HG03558 (cell line): ENCODE results near the gene FAM200B.

Experiments used
- ATAC-seq: cut with Tn5 transposase; IDR thresholded peaks from one replicate; pipeline ENCODE4 v1.9.1; 2021; ENCODE audit warnings: moderate number of reproducible peaks; ENCODE audit not compliant: unreplicated experiment; ENCODE audit errors: extremely low read depth

Gene FAM200B

GRCh38 chr4:15694431-15694830, 12.8 kb downstream of the FAM200B start:
- ATAC-seq: no peak

- ATAC-seq: no peak
These were observed 13.6 kb downstream of the FAM200B start for GRCh38 chr4:15695240-15695699.

DNA sequence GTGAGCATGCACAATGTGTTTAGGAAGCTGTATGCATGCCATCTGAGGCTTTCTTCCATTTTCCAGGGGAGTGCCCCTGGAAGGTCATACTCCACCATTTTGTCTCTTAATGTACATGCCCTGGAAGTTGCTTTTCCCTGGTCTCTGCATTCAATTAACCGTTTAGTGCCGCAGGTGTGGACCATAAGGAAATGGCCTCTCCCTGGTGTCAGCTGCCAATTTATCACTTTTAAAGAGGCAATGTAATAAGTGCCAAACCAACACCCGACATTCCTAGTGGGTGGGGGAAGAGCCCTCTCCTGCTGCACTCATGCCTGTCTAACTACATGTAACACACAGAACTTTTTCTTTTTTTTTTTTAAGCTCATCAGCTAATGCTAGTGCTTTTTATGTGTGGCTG, 14.1 kb downstream of the FAM200B start:
- ATAC-seq: no peak

DNA sequence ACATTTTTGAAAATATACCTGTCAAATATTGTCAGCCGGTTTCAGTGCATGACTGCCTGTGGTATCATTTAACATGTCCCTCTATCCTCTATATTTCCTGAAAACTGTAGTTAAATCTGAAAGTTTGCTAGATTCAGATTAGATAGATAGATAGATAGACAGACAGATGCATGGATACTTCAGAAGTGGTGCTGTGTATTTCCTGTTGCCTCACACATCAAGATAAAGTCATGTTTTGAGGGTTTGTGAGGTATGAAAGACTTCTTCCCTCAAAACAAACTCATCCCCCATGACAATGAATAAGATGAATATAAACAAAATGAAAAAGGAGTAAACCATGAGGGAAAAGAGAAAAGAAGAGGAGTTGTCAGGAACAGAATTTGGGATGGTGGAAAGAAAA, 15.2 kb downstream of the FAM200B start:
- no peak for ATAC-seq

DNA sequence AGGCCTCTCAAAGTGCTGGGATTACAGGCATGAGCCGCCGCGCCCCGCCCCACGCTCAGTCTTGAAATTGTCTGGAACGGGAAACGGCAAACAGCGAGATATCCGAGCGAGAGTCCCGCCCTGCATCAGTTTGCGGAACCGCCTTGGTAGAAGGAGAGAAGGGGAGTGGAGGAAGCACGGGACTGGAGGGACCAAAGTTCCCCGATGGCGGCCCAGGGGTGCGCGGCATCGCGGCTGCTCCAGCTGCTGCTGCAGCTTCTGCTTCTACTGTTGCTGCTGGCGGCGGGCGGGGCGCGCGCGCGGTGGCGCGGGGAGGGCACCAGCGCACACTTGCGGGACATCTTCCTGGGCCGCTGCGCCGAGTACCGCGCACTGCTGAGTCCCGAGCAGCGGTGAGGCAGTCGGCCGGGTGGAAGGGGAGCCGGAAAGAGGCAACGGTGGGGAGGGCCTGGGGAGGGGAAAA, 21.3 kb downstream of the FAM200B start, which contains the start of gene BST1:
BST1 (plus strand) TSS at position 125 of the 463 bp plus-strand sequence; CDS start at position 205, 80 bp downstream.
- no peak for ATAC-seq

DNA sequence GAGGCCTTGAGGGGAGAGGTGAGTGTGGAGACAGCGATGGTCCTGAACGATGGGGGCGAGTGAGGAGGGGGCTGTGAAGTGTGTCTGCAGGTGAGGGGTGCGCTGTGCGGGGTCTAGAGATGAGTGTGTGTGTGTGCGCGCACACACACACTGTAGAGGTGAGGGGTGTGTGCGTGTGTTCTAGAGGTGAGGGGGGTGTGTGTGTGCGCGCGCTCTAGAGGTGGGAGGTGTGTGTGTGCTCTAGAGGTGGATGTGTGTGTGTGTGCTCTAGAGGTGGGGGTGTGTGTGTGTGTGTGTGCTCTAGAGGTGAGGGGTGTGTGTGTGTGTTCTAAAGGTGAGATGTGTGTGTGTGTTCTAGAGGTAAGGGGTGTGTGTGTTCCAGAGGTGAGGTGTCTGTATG, 21.8 kb downstream of the FAM200B start:
- ATAC-seq: no peak

DNA sequence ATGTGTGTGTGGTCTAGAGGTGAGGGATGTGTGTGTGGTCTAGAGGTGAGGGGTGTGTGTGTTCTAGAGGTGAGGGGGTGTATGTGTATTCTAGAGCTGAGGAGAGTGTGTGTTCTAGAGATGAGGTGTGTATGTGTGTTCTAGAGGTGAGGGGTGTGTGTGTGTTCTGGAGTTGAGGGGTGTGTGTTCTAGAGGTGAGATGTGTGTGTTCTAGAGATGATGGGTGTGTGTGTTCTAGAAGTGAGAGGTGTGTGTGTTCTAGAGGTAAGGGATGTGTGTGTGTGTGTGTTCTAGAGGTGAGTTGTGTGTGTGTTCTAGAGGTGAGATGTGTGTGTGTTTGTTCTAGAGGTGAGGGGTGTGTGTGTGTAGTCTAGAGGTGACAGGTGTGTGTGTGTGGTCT, 22.5 kb downstream of the FAM200B start:
- no peak for ATAC-seq

DNA sequence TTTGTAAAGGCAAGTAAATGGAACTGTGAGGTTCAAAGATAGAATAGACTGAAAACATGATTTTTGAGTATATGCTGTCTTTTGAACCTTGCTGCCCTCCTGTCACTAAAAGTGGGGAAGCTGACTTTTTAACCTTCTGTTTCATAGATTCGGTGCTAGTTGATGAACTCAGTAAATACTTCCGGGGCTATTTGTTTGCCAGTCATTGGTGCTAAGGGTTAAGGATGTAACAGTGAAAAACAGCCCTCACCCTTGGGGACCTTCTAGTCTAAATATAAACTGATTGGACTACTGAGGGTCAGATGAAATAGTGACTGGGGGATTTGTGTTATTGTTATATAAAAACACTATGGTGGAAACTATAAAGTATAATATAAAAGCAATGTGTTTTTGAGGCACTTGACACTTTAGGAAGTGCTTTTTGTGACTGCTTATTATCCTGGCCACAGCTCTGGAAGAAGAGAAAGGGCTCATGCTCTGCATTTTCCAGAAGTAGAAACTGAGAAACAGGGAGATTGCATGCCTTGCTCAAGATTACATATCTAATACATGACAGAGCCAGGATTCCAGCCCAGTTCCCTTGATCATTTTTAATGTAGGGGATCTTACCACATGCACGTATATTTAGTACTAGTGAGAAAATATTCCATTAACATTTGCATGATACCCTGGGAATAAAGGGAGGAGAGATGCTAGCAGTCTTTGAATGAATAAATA, 25.2 kb downstream of the FAM200B start:
- ATAC-seq: no peak

DNA sequence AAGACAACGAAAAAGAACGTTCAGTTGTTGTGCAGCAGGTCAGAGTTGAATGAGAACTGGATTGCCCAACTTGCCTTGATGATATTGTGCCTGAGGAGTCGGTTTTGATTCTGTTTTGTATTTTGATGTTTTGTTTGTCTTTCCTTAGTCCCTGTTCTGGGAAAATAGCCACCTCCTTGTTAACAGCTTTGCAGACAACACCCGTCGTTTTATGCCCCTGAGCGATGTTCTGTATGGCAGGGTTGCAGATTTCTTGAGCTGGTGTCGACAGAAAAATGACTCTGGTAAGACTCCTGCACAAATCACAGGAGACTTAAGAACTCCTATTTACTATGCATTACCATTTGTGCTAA, 25.7 kb downstream of the FAM200B start:
- ATAC-seq: no peak

DNA sequence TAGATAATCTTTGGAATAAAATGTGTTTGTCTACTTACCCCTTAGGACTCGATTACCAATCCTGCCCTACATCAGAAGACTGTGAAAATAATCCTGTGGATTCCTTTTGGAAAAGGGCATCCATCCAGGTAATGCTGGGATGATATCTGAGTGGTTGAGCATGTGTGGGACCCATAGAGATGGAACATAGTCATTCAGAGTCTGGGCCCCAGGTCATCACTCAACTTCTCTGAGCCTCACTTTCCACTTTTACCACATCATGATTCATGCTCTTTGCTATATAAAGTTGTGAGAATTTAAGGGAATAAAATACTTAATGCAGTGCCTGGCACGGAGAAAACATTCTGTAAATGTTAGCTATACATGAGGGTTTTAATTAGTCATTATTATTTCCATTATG, 30.1 kb downstream of the FAM200B start:
- no peak for ATAC-seq

- no peak for ATAC-seq
These were observed 30.6 kb downstream of the FAM200B start for GRCh38 chr4:15712214-15712613.

DNA sequence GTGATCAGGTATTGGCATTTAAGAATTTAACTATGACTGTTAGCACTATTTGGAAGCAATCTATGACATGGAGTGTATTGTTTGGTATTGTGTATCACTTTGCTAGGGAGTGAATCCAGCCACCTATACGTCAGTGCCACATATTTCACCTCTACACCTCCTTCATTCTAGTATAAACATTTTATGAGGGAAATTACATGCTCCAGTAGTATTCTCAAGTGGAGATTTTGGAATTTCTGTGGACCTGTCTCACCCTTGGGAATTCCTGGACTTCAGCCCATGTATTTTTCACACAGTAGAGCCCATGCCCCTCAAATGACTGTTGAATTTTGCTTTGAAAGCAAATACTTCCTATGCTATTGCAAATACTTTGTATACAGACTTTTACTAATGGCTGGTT, 32.5 kb downstream of the FAM200B start:
- no peak for ATAC-seq

DNA sequence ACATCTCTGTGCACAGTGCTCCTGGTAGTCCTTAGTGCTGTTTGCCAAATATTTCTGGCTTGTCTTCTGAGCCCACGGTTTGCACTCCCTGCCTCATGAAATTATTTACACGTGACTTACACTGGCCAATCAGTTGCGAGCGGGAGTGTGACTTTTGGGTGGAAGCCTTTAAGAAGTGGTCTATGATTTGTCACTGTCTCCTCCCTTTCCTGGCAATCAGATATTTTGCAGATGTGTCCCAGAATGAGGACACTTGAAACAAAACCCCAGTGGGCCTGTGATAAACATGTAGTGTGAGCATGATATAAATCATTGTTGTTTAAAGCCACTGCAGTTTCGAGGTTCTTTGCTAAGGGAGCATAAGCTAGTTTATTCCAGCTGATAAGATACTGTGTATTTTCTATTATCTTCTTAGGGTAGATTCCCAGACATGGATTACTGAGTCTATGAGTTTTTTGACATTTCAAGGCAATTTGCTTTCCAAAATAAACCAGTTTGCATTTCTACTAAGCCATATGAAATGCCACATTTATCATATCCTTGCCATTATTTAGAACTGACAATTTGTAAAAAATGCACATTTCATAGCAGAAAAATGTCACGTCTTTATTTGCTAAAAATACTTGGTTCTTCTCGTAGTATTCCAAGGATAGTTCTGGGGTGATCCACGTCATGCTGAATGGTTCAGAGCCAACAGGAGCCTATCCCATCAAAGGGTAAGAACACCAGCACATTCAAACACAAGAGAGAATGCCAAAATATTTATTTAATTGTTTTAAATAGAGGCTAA, 33.2 kb downstream of the FAM200B start:
- ATAC-seq: no peak

GRCh38 chr4:15716115-15716514, 34.5 kb downstream of the FAM200B start:
- no peak for ATAC-seq

DNA sequence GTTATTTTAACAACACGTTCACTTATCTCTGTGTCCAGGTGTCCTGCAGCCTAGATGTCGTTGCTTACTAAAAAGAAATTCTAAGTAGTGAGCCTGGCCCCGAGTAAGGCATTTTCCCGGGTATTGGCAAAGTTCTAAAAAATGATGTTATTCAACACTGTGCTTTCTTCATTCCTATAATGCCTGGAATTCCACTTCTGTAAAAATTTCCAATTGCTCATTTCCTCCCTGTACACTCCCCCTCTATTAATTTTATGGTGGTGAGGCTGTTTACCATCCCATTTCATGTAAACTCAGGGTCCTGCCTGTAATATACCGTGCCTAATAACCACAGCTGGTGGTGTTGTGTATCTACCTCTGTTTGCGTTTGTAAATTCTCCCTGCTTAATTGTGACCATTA, 35.5 kb downstream of the FAM200B start:
- no peak for ATAC-seq

DNA sequence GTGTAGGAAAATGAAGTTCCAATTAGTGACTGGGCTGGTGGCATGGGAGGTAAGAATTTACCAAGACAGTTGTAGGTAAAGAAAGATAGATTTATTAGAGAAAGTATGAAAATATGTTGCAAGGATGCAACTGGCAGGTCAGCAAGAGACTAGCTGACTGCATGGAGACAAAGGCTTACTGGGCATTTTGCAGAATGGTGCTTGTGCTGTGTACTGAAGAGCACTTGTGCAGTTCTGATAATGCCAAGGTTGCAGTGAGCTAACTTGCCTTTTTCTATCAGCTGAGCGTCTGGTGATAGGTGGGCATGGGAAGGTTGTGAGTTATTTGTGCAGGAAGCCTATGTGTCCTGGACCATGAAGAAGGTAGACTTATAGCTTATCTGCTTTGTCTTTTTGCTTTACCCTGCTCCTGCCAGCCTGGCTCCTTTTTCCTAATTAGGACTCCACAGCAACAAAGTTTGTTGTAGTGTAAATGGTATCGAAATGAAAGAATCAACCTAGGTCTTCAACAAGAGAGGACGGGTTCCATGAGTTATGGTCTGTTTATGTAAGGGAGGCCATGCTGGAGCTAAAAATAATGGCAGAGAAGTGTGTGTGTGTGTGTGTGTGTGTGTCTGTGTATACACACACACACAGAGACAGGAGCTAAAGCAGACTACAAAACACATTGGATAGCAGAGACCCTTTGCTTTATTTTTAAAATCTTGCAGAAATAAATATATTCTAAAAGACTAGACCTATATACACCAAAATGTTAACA, 36.2 kb downstream of the FAM200B start:
- ATAC-seq: no peak

GRCh38 chr4:15718465-15718864, 36.8 kb downstream of the FAM200B start:
- ATAC-seq: no peak

DNA sequence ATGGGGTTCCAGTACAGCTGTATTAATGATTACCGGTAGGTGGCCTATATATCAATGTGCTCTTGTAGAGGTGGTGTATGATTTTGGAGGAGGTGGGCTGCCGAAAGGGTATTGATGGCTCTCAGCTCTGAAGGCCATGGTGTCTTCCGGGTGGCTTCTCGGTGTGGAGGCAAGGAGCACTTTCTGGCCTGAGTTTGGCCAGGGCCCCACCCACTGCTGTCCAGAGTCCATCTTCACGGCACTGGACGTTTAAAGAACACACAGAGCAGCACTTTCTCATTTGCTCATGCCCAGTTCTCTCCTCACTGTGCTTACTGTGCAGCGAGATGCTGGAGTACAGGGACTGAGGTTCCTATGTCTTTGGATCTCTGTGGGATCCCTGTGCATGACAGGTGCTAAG, 37.3 kb downstream of the FAM200B start:
- ATAC-seq: no peak

DNA sequence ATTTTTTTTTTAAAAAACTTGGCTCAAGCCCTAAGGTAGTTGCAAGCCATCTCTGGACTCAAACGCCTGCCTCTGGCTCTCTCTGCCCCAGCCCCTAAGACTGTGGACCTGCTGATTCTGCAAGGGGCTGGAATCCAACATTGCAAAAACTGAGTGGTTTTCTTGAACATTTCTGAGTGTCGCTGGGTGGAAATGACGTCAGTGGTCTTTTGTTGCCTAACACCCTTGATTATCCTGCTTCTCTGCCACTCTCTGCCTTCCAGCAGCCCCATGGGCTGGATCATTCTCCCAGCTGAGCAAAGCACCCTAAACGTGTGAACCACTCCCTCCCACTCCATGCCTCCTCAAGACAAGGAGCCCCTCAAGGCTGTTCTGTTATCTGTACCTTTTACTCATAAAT, 37.9 kb downstream of the FAM200B start:
- ATAC-seq: no peak

DNA sequence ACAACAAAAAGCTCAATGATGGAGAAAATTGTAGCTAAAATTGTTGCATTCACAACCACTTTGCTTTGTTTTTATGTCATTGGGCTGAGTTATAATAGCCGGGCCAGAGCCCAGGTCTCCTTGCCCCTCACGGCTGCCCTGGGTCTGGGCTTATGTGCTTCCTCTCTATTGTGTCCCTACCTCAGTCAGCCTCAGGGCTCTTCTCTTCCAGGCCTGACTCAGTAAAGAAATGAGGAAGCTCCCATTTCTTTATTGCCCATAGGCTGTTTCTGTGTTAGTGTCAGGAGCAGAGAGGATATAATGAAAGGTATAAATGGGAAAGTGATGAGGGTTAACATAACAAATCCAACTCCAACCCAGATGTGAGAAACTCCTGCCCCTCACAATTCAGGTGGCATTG, 39.2 kb downstream of the FAM200B start:
- no peak for ATAC-seq

DNA sequence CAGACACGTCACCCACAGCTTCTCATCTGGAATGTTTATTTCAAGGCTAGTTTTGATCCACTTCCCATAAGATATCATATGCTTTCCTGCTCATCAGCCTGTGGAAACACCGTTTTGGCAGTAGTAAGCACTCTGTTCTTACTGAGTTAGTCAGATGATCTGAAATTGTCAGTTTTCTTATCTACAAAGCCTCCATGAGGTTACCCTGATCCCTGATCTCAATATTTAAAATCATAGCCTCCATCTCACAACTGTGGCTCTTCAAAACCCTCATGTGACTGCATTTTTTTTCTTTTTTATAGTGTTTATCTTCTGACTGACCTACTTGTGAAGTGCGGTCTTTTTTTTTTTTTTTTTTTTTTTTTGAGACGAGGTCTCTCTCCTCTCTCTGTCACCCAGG, 44.0 kb downstream of the FAM200B start:
- ATAC-seq: no peak
